SK-N-SH (cell line): ENCODE data around the gene ERI2. TPM values are rescaled to one million over a fixed set of nuclear protein-coding genes. Genes with fewer than 3 reads are reported as not detected.

Experiments used
- CTCF ChIA-PET: fragments of 300-600, 350-600 bp; formaldehyde crosslinking; extraction: SDS; loops from one replicate; lab custom pipeline; 2021; lab: Yijun Ruan, JAX
- POLR2A ChIA-PET: fragments of 350-600 bp; sonication (Branson Sonifier 250); formaldehyde crosslinking; extraction: SDS; loops from one replicate; lab custom pipeline; 2020; ENCODE audit warnings: antibody characterized with exemption, inconsistent platforms; lab: Yijun Ruan, JAX
- DNase-seq: peaks from one replicate; pipeline ENCODE4 v3.0.0; 2012
- H2AFZ ChIP-seq: fragments of 200-600 bp; sonication (generic); 2 replicates; pipeline ENCODE4 v1.8.1; 2016; ENCODE audit warnings: antibody characterized with exemption, mild to moderate bottlenecking, low read depth
- H3F3A ChIP-seq: fragments of 200-600 bp; sonication (generic); replicated peaks from 2 replicates; pipeline ENCODE3; 2016; ENCODE audit warnings: antibody characterized with exemption, mild to moderate bottlenecking; ENCODE audit not compliant: insufficient read depth
- H3K27ac ChIP-seq, 2 experiments: fragments of 200-500 bp in 1 of 2; fragments of 200-600 bp in 1 of 2; sonication (Bioruptor generic) in 1 of 2; sonication (generic), shearing (Covaris generic) in 1 of 2; 2 replicates each; pipeline versions ENCODE4 v1.5.1 to v1.6.1; 2014 to 2016; ENCODE audit warnings: low read depth in 2 of 2, inconsistent platforms in 1 of 2, low read length in 1 of 2, mild to moderate bottlenecking in 1 of 2, mixed read lengths in 1 of 2
- H3K27me3 ChIP-seq: fragments of 200-600 bp; sonication (generic), shearing (Covaris generic); 2 replicates; pipeline ENCODE4 v1.6.1; 2016; ENCODE audit warnings: mixed run types; ENCODE audit not compliant: insufficient read depth
- H3K36me3 ChIP-seq, 2 experiments: fragments of 200-500 bp in 1 of 2; fragments of 200-600 bp in 1 of 2; sonication (Bioruptor generic) in 1 of 2; sonication (generic) in 1 of 2; replicated peaks in 1 of 2; 2 replicates each; pipeline versions ENCODE3 to v1.5.1; 2014 to 2016; ENCODE audit warnings: low read length in 1 of 2, mild to moderate bottlenecking in 1 of 2; ENCODE audit not compliant: insufficient read depth in 2 of 2, control insufficient read depth in 1 of 2
- H3K4me1 ChIP-seq, 2 experiments: fragments of 200-500 bp in 1 of 2; fragments of 200-600 bp in 1 of 2; sonication (Bioruptor generic) in 1 of 2; sonication (generic), shearing (Covaris generic) in 1 of 2; 2 replicates each; pipeline versions ENCODE4 v1.5.1 to v1.6.1; 2014 to 2016; ENCODE audit warnings: low read depth in 1 of 2, low read length in 1 of 2, mixed run types in 1 of 2; ENCODE audit not compliant: insufficient read depth in 2 of 2, control insufficient read depth in 1 of 2
- H3K4me2 ChIP-seq: fragments of 200-600 bp; sonication (generic), shearing (Covaris generic); 2 replicates; pipeline ENCODE4 v1.6.1; 2017; ENCODE audit warnings: mixed run types
- H3K4me3 ChIP-seq, 2 experiments: fragments of 200-500 bp in 1 of 2; fragments of 200-600 bp in 1 of 2; sonication (Bioruptor generic) in 1 of 2; sonication (generic), shearing (Covaris generic) in 1 of 2; 2 replicates each; pipeline versions ENCODE4 v1.5.1 to v1.8.1; 2014 to 2016; ENCODE audit warnings: low read depth in 2 of 2, inconsistent platforms in 1 of 2, low read length in 1 of 2, mild to moderate bottlenecking in 1 of 2, mixed read lengths in 1 of 2, moderate library complexity in 1 of 2
- H3K79me2 ChIP-seq: fragments of 200-600 bp; sonication (generic); 2 replicates; pipeline ENCODE4 v1.8.1; 2017; ENCODE audit warnings: mild to moderate bottlenecking; ENCODE audit not compliant: insufficient read depth
- H3K9ac ChIP-seq: fragments of 200-600 bp; sonication (generic); 2 replicates; pipeline ENCODE4 v1.6.1; 2017; ENCODE audit warnings: mixed run types
- H3K9me2 ChIP-seq: fragments of 200-600 bp; sonication (generic); 2 replicates; pipeline ENCODE4 v1.6.1; 2017; ENCODE audit warnings: mixed run types
- H3K9me3 ChIP-seq: fragments of 200-600 bp; sonication (generic); 2 replicates; pipeline ENCODE4 v1.6.1; 2017; ENCODE audit warnings: mixed run types, mild to moderate bottlenecking, moderate library complexity
- H4K20me1 ChIP-seq: fragments of 200-600 bp; sonication (generic); 2 replicates; pipeline ENCODE4 v1.6.1; 2017; ENCODE audit warnings: mild to moderate bottlenecking, mixed run types; ENCODE audit not compliant: insufficient read depth
- CTCF ChIP-seq: fragments of 200-600 bp; sonication (generic); IDR thresholded peaks from 2 replicates; pipeline ENCODE4 v1.6.1; 2017; ENCODE audit warnings: antibody characterized with exemption, mild to moderate bottlenecking, moderate library complexity
- EP300 ChIP-seq, 2 experiments: IDR thresholded peaks; 2 replicates each; pipeline versions ENCODE4 v1.4.0 to v1.6.1; 2012; ENCODE audit warnings: borderline replicate concordance in 1 of 2, low read depth in 1 of 2, low read length in 1 of 2
- EZH2phosphoT487 ChIP-seq: fragments of 200-600 bp; sonication (generic); IDR thresholded peaks from 2 replicates; pipeline ENCODE4 v1.6.1; 2017; ENCODE audit warnings: low read depth, mixed run types, mild to moderate bottlenecking, antibody characterized with exemption, moderate library complexity, borderline replicate concordance
- FOSL2 ChIP-seq: IDR thresholded peaks from 2 replicates; pipeline ENCODE4 v1.4.0; 2012; ENCODE audit warnings: low read depth, mild to moderate bottlenecking, moderate library complexity, borderline replicate concordance
- FOXJ3 ChIP-seq: sonication (generic); formaldehyde crosslinking; IDR thresholded peaks from 2 replicates; pipeline ENCODE4 v1.5.1; 2020; ENCODE audit warnings: mild to moderate bottlenecking, missing genetic modification reagents
- FOXM1 ChIP-seq: IDR thresholded peaks from 2 replicates; pipeline ENCODE4 v1.4.0; 2012; ENCODE audit warnings: low read depth, mild to moderate bottlenecking
- GABPA ChIP-seq: IDR thresholded peaks from 2 replicates; pipeline ENCODE4 v1.4.0; 2012; ENCODE audit warnings: low read depth, mild to moderate bottlenecking
- GATA2 ChIP-seq: sonication (generic); formaldehyde crosslinking; IDR thresholded peaks from 2 replicates; pipeline ENCODE4 v1.5.0; 2020; ENCODE audit warnings: mild to moderate bottlenecking, missing genetic modification reagents
- JUND ChIP-seq: IDR thresholded peaks from 2 replicates; pipeline ENCODE4 v1.4.0; 2012
- MAX ChIP-seq: IDR thresholded peaks from 2 replicates; pipeline ENCODE4 v1.4.0; 2012; ENCODE audit warnings: low read depth
- MEF2A ChIP-seq: IDR thresholded peaks from 2 replicates; pipeline ENCODE4 v1.4.0; 2012; ENCODE audit warnings: low read depth, borderline replicate concordance
- MXI1 ChIP-seq: IDR thresholded peaks from 2 replicates; pipeline ENCODE4 v1.6.1; 2012; ENCODE audit warnings: mild to moderate bottlenecking, low read depth, low read length, improper control_type of control experiment
- NRF1 ChIP-seq: IDR thresholded peaks from 2 replicates; pipeline ENCODE4 v1.6.1; 2012; ENCODE audit warnings: low read depth, mild to moderate bottlenecking, low read length
- PBX3 ChIP-seq: IDR thresholded peaks from 2 replicates; pipeline ENCODE4; 2012
- RAD21 ChIP-seq: IDR thresholded peaks from 2 replicates; pipeline ENCODE4 v1.6.1; 2012; ENCODE audit warnings: mild to moderate bottlenecking, low read length
- RCOR1 ChIP-seq: fragments of 150-350 bp; IDR thresholded peaks from 2 replicates; pipeline ENCODE4 v1.6.1; 2017; ENCODE audit warnings: antibody characterized with exemption, low read length
- TAF1 ChIP-seq: IDR thresholded peaks from 2 replicates; pipeline ENCODE4 v1.6.1; 2012; ENCODE audit warnings: low read depth, mild to moderate bottlenecking, low read length, moderate library complexity, borderline replicate concordance
- TCF12 ChIP-seq: IDR thresholded peaks from 2 replicates; pipeline ENCODE4 v1.4.0; 2012
- USF1 ChIP-seq: IDR thresholded peaks from 2 replicates; pipeline ENCODE4 v1.4.0; 2012; ENCODE audit warnings: low read depth, borderline replicate concordance
- USF2 ChIP-seq: fragments of 150-350 bp; IDR thresholded peaks from 2 replicates; pipeline ENCODE4 v1.6.1; 2017; ENCODE audit warnings: antibody characterized with exemption, low read length, low read depth, borderline replicate concordance
- YY1 ChIP-seq: IDR thresholded peaks from 2 replicates; pipeline ENCODE4 v1.4.0; 2012; ENCODE audit warnings: low read depth, mild to moderate bottlenecking
- WGBS: methylation state at CpG from one replicate; pipeline ENCODE4 v1.1.6; 2017; ENCODE audit warnings: low lambda C conversion rate; 5-methylcytosine and 5-hydroxymethylcytosine counted together
- polyA plus RNA-seq, 3 experiments: library from polyadenylated mRNA; depleted of rRNA; stranded (reverse); fragments of >200 nt; gene quantifications; 2 replicates each; pipeline ENCODE4 v1.2.3, GENCODE V29; 2012

The ERI2 gene
- polyA plus RNA-seq, 1 of the 3 experiments (the other 2 are of a cell fraction): 9.1 TPM

GRCh38 chr16:20833086-20833485 is 26.8 kb upstream of the ERI2 start (continued):
- no peak for TF ChIP-seq MAX
- no peak for TF ChIP-seq EZH2phosphoT487
- no peak for TF ChIP-seq RCOR1
- no peak for TF ChIP-seq RAD21
- no peak for TF ChIP-seq MXI1
- no peak for TF ChIP-seq GATA2 (CRISPR knock-in tag)
- TF ChIP-seq FOXM1: no peak

GRCh38 chr16:20830372-20830771 is 24.1 kb upstream of the ERI2 start:
- peaks cover 3% of the 10 kb centered on the region for H3F3A ChIP-seq
- H2AFZ ChIP-seq: no peak overlapping the region
- no peak overlapping the region for H3K4me3 ChIP-seq
- no peaks in the 10 kb centered on the region; the same call in 1 of the 2 replicates for H3K9me3 ChIP-seq
- TF ChIP-seq GATA2 (CRISPR knock-in tag) (no peak), TCF12 (no peak), FOXM1 (no peak), RCOR1 (no peak), USF2 (no peak), FOXJ3 (no peak), YY1 (no peak), TAF1 (no peak)
- no peaks in the 10 kb centered on the region; a peak in 2 of 4 replicates for H3K4me1 ChIP-seq
- no peaks in the 10 kb centered on the region for H3K9me2 ChIP-seq
- no peak overlapping the region for H3K4me2 ChIP-seq
- no peak for DNase-seq
- no peaks in the 10 kb centered on the region for H3K79me2 ChIP-seq
- no peak overlapping the region for H3K9ac ChIP-seq
- no peak overlapping the region for H3K27ac ChIP-seq
- peaks cover 33 to 46% of the 10 kb centered on the region in 2 experiments for H3K36me3 ChIP-seq
- 100% methylated on average over 1 of the region's 1 CpG for WGBS
- ChIA-PET POLR2A (no interaction called here), CTCF (interaction anchor here (1.2 kb wide), 1 partner anchor 19 kb away, joined by 4 read pairs; no protein-coding TSS in a partner anchor)
- H3K27me3 ChIP-seq: no peaks in the 10 kb centered on the region
- no peaks in the 10 kb centered on the region for H4K20me1 ChIP-seq

GRCh38 chr16:20829536-20829935 is 23.3 kb upstream of the ERI2 start:
- no peaks in the 10 kb centered on the region for H4K20me1 ChIP-seq
- H3K9me2 ChIP-seq: no peaks in the 10 kb centered on the region
- no peak overlapping the region for H3K27ac ChIP-seq
- H3K4me3 ChIP-seq: no peak overlapping the region
- no peak overlapping the region for H2AFZ ChIP-seq
- no peaks in the 10 kb centered on the region; the same call in 1 of the 2 replicates for H3K9me3 ChIP-seq
- H3F3A ChIP-seq: peaks cover 3% of the 10 kb centered on the region
- no peak overlapping the region for H3K9ac ChIP-seq
- WGBS: 95% methylated on average over 1 of the region's 1 CpG
- DNase-seq: no peak
- no peaks in the 10 kb centered on the region; a peak in 2 of 4 replicates for H3K4me1 ChIP-seq
- no peaks in the 10 kb centered on the region for H3K79me2 ChIP-seq
- POLR2A ChIA-PET: no interaction called here
- CTCF ChIA-PET: interaction anchor here (1.2 kb wide), 1 partner anchor 20 kb away, joined by 4 read pairs; no protein-coding TSS in a partner anchor
- no peaks in the 10 kb centered on the region for H3K27me3 ChIP-seq
- TF ChIP-seq MXI1 (no peak), NRF1 (no peak), PBX3 (no peak), GABPA (no peak), GATA2 (CRISPR knock-in tag) (no peak), FOXJ3 (no peak), EP300 (IDR thresholded peaks at IDR 0.05; ENCODE audit: borderline replicate concordance in 1 of 2, low read depth in 1 of 2, low read length in 1 of 2) (no peak), FOSL2 (no peak), TAF1 (no peak), MAX (no peak), CTCF (no peak), JUND (no peak), USF1 (no peak), MEF2A (no peak)
- H3K4me2 ChIP-seq: no peak overlapping the region
- H3K36me3 ChIP-seq: peaks cover 29 to 44% of the 10 kb centered on the region in 2 experiments
